ENCODE measurements around the gene SLA2. TPM values are rescaled to one million over a fixed set of nuclear protein-coding genes. Genes with fewer than 3 reads are reported as not detected.

The SLA2 gene
- total and polyA plus RNA-seq, 2 of the 8 experiments (the other 6 are each of a cell fraction or from before 2014, with no cell fraction given): 0.18 TPM; not detected in 1

DNA sequence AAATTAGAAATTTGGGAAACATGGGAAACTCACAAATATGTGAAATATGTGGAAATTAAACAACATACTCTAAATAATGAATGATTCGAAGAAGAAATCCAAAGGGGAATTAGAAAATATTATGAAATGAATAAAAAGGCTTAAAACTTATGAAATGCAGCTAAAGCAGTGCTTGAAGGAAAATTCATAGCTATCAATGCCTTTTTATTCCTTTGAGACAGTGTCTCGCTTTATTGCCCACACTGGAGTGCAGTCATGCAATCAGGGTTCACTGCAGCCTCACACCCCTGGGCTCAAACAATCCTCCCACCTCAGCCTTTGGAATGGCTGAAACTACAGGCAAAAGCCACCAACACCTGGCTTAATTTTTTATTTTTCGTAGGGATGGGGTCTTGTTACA lies 80.5 kb downstream of the SLA2 start:
- Histone ChIP-seq H4K5ac (ENCODE audit: insufficient read length, low read depth, low read length) (no peak overlapping the region), H3K27ac (ENCODE audit: low read depth, low read length) (no peak overlapping the region), H3K18ac (ENCODE audit: extremely low read depth, low read length) (no peak overlapping the region), H2BK120ac (replicated peaks; ENCODE audit: low read depth, low read length) (no peak overlapping the region), H3K23me2 (ENCODE audit: low read depth, low read length) (peaks cover 5% of the 10 kb centered on the region; the same call in 1 of the 2 replicates), H3K4me1 (replicated peaks in 1 of 4; ENCODE audit: control insufficient read depth in 3 of 4, insufficient read depth in 4 of 4, low read length in 3 of 4) (peaks cover 6 to 13% (median 11%) of the 10 kb centered on the region in 4 experiments), H3K27me3 (replicated peaks in 1 of 4; ENCODE audit: control insufficient read depth in 3 of 4, extremely low read depth in 1 of 4, insufficient read depth in 3 of 4, low read length in 3 of 4) (no peaks in the 10 kb centered on the region), H2BK5ac (ENCODE audit: low read depth, low read length) (no peak overlapping the region), H3K36me3 (ENCODE audit: control insufficient read depth in 2 of 4, insufficient read depth in 4 of 4, low read length in 3 of 4) (no peaks in the 10 kb centered on the region; a peak in 2 of 8 replicates), H3K9ac (replicated peaks in 1 of 4; ENCODE audit: extremely low read depth in 1 of 4, low read depth in 3 of 4, low read length in 3 of 4) (no peak overlapping the region), H3K9me3 (ENCODE audit: insufficient read depth in 2 of 2, low read depth in 1 of 2, low read length in 1 of 2) (peaks cover 0 to 4% of the 10 kb centered on the region in 2 experiments; a peak in 1 of 4 replicates), H4K20me1 (replicated peaks in 1 of 2; ENCODE audit: control insufficient read depth in 1 of 2, insufficient read depth in 2 of 2, low read length in 2 of 2) (no peaks in the 10 kb centered on the region), H2BK15ac (ENCODE audit: low read length) (no peak overlapping the region), H3K79me1 (ENCODE audit: low read depth, low read length) (peaks cover 2% of the 10 kb centered on the region), H3K4me3 (ENCODE audit: extremely low read depth in 1 of 4, insufficient read depth in 2 of 4, low read depth in 3 of 4, low read length in 4 of 4) (no peak overlapping the region), H2BK12ac (ENCODE audit: low read depth, low read length) (no peak overlapping the region), H2BK20ac (ENCODE audit: low read length) (no peak overlapping the region), H3K4ac (replicated peaks; ENCODE audit: insufficient read length, low read depth, low read length) (no peak overlapping the region), H4K8ac (ENCODE audit: extremely low read depth, insufficient read depth, low read length) (no peak overlapping the region), H3K14ac (ENCODE audit: insufficient read length) (no peak overlapping the region), H3K23ac (ENCODE audit: insufficient read length) (no peak overlapping the region), H2AK5ac (ENCODE audit: low read depth, low read length) (no peak overlapping the region), H3K56ac (replicated peaks; ENCODE audit: insufficient read length, low read depth, low read length) (no peak overlapping the region), H3K4me2 (ENCODE audit: insufficient read depth in 1 of 2, low read depth in 2 of 2, low read length in 2 of 2) (no peak overlapping the region), H2AFZ (ENCODE audit: low read length) (no peak overlapping the region), H4K91ac (replicated peaks; ENCODE audit: insufficient read length, low read length) (no peak overlapping the region), H3K79me2 (ENCODE audit: control insufficient read depth in 1 of 2, insufficient read depth in 2 of 2, low read length in 2 of 2) (peaks cover 6 to 22% of the 10 kb centered on the region in 2 experiments; a peak in 2 of 4 replicates)
- ChIA-PET CTCF (ENCODE audit: partially characterized antibody) (interaction anchor here (0.7 to 18.0 kb wide), 3 partner anchors 24 to 999 kb away, joined by 3 to 202 read pairs (median 4); partner anchors contain the start of gene RAB5IF), POLR2A (ENCODE audit: partially characterized antibody) (interaction anchor here (1.4 to 17.6 kb wide), 2 partner anchors 9 to 28 kb away, joined by 3 to 388 read pairs; partner anchors contain the start of gene RAB5IF)
- no peak for FAIRE-seq
- 94 to 100% methylated on average over 1 to 3 of the region's 3 CpGs for WGBS, 2 experiments (ENCODE audit: extremely low coverage in 1 of 2, insufficient coverage in 1 of 2, insufficient read length in 1 of 2, insufficient replicate concordance in 2 of 2, low coverage in 1 of 2, low lambda C conversion rate in 2 of 2, missing lambda C conversion rate in 1 of 2)
- DNase-seq (ENCODE audit: low read depth in 1 of 2, low spot score in 2 of 2): no peak
- TF ChIP-seq SRF (IDR thresholded peaks at IDR 0.05; ENCODE audit: low read depth, low read length): no peak
- TF ChIP-seq TBP (IDR thresholded peaks at IDR 0.05; ENCODE audit: low read depth, low read length): no peak
- no peak for TF ChIP-seq ZNF274 (IDR thresholded peaks at IDR 0.05; ENCODE audit: borderline replicate concordance, extremely low read depth, low read length)
- TF ChIP-seq CHD2 (IDR thresholded peaks at IDR 0.05; ENCODE audit: low read length): no peak
- no peak for TF ChIP-seq TCF12 (IDR thresholded peaks at IDR 0.05; ENCODE audit: low read depth, low read length)
- TF ChIP-seq FOSL1 (IDR thresholded peaks at IDR 0.05; ENCODE audit: insufficient read depth, low read depth, low read length): no peak
- no peak for TF ChIP-seq CTBP2 (IDR thresholded peaks at IDR 0.05; ENCODE audit: borderline replicate concordance, insufficient read depth, insufficient read length, low read length)
- TF ChIP-seq SP2 (IDR thresholded peaks at IDR 0.05; ENCODE audit: low read length): no peak
- TF ChIP-seq, protein P1, sequence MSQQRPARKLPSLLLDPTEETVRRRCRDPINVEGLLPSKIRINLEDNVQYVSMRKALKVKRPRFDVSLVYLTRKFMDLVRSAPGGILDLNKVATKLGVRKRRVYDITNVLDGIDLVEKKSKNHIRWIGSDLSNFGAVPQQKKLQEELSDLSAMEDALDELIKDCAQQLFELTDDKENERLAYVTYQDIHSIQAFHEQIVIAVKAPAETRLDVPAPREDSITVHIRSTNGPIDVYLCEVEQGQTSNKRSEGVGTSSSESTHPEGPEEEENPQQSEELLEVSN (IDR thresholded peaks at IDR 0.05): no peak
- no peak for TF ChIP-seq BRCA1 (IDR thresholded peaks at IDR 0.05; ENCODE audit: low read depth, low read length)
- no peak for TF ChIP-seq SIN3A (conservative IDR thresholded peaks at IDR 0.05 in 1 of 2, IDR thresholded peaks at IDR 0.05 in 1 of 2; ENCODE audit: low read depth in 1 of 2, low read length in 2 of 2)
- TF ChIP-seq NANOG (IDR thresholded peaks at IDR 0.05; ENCODE audit: insufficient read depth, low read depth, low read length, poor library complexity, severe bottlenecking): no peak
- no peak for TF ChIP-seq HDAC6 (IDR thresholded peaks at IDR 0.05; ENCODE audit: low read depth, low read length)
